HG02973 (cell line): Measurements from ENCODE around the gene GGA1.
A peak's percentile ranks its signal among the peaks of the same experiment; 100 is the strongest.
"Not testable (repeated sequence)": the region's sequence is repeated elsewhere in the genome, so short reads cannot be mapped to it uniquely, and the experiment has no call there.

Experiments used
- ATAC-seq: cut with Tn5 transposase; IDR thresholded peaks from one replicate; pipeline ENCODE4 v1.9.1; 2021; ENCODE audit warnings: moderate library complexity; ENCODE audit not compliant: unreplicated experiment

GGA1 gene

GRCh38 chr22:37641561-37641949 lies 32.9 kb downstream of the GGA1 start:
- no peak for ATAC-seq

GRCh38 chr22:37643225-37643847 lies 34.7 kb downstream of the GGA1 start:
- no peak for ATAC-seq

GRCh38 chr22:37647317-37647716 lies 38.7 kb downstream of the GGA1 start:
- ATAC-seq, result no peak

- ATAC-seq, result no peak
Measured at GRCh38 chr22:37647928-37648327, 39.3 kb downstream of the GGA1 start.

- no peak for ATAC-seq
Measured at GRCh38 chr22:37650463-37651136, 42.0 kb downstream of the GGA1 start.

GRCh38 chr22:37654563-37655251 lies 46.1 kb downstream of the GGA1 start:
- ATAC-seq, result no peak

- no peak for ATAC-seq
Measured at GRCh38 chr22:37655252-37655563, 46.6 kb downstream of the GGA1 start.

- ATAC-seq, result not testable (repeated sequence)
Measured at GRCh38 chr22:37656583-37656982, 47.9 kb downstream of the GGA1 start.

GRCh38 chr22:37657590-37658132 lies 49.0 kb downstream of the GGA1 start:
- no peak for ATAC-seq

GRCh38 chr22:37658133-37659065 lies 49.8 kb downstream of the GGA1 start, which contains the start of gene PDXP:
Gene PDXP (plus strand): TSS chr22:37658723. CDS start chr22:37658783, 60 bp downstream.
- peak; percentile 81 for ATAC-seq

GRCh38 chr22:37659066-37659896 lies 50.6 kb downstream of the GGA1 start:
- ATAC-seq, result peak; percentile 10

- no peak for ATAC-seq
Measured at GRCh38 chr22:37659897-37660708, 51.5 kb downstream of the GGA1 start.

GRCh38 chr22:37660709-37661045 lies 52.0 kb downstream of the GGA1 start:
- no peak for ATAC-seq

- no peak for ATAC-seq
Measured at GRCh38 chr22:37661160-37661924, 52.7 kb downstream of the GGA1 start.

GRCh38 chr22:37662039-37662438 lies 53.4 kb downstream of the GGA1 start:
- ATAC-seq, result no peak

GRCh38 chr22:37663521-37664140 lies 55.0 kb downstream of the GGA1 start:
- no peak for ATAC-seq

- ATAC-seq, result no peak
Measured at GRCh38 chr22:37664249-37665101, 55.8 kb downstream of the GGA1 start.
